HG02938 (cell line): ENCODE results near the gene PEX7.
"Not testable (repeated sequence)": the region's sequence is repeated elsewhere in the genome, so short reads cannot be mapped to it uniquely, and the experiment has no call there.

Experiments
- ATAC-seq: cut with Tn5 transposase; IDR thresholded peaks from one replicate; pipeline ENCODE4 v1.9.1; 2021; ENCODE audit warnings: mild to moderate bottlenecking, moderate library complexity; ENCODE audit not compliant: unreplicated experiment

The PEX7 gene

DNA sequence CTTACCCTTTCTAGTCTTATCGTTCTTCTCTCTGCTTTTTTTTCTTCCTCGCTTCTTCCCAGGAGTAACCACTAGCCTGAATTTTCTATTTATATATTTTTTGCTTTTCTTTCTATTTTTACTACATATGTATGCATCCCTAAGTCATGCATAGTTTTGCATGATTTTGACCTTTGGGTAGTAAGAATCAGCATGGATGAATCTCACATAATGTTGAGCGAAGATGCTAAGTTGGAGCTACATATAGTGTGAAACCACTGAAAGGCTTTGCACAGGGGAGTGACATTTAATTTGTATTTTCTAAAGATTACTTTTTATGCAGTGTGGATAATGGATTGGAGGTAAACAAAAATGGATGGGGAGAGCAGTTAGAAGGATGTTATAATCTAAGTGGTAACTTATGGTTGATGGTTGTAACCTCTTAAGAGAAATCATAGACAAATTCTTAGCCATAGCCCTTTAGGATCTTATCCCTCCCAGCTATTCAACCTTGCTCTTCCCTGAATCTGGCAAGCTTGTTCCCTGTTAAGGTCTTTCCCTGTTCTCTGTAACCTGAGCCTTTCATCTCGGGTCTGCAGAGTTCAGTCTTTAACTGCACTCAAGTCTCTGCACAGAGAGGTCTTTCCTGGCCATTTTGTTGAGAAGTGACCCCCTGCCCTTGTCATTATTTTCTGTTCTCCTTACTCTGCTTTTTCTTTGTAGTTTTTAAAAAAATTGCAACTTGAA, 18.0 kb downstream of the PEX7 start:
- ATAC-seq: no peak

DNA sequence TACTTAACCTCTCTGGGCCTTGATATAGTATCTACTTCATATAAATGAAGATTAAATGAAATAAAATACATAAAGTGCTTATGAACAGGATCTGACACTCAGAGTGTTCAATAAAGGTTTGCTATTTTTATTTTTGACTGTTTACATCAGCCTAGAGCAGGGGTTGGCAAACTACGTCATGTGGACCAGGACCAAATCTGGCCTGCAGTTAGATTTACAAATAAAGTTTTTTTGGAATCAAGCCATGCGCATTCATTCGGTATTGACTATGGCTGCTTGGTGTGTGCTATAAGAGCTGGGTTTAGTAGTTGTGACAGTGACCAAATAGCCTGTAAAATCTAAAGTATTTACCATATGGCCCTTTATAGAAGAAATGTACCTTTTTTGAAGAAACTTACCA, 20.8 kb downstream of the PEX7 start:
- ATAC-seq: no peak

DNA sequence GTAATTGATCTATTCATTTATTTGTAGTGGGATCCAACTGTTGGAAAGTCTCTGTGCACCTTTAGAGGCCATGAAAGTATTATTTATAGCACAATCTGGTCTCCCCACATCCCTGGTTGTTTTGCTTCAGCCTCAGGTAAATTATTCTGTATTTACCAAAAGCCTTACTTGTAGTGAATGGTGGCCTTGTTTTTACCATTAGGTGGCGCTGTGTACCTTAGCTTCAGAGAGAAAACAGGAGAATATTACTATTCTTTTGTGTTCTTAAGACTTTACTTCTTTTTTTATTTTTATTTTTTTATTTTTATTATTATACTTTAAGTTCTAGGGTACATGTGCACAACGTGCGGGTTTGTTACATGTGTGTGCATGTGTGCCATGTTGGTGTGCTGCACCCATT, 23.7 kb downstream of the PEX7 start:
- ATAC-seq: no peak

DNA sequence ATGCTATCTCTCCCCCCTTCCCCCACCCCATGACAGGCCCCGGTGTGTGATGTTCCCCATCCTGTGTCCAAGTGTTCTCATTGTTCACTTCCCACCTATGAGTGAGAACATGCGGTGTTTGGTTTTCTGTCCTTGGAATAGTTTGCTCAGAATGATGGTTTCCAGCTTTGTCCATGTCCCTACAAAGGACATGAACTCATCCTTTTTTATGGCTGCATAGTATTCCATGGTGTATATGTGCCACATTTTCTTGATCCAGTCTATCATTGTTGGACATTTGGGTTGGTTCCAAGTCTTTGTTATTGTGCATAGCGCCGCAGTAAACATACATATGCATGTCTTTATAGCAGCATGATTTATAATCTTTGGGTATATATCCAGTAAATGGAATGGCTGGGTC, 24.1 kb downstream of the PEX7 start:
- not testable (repeated sequence) for ATAC-seq

DNA sequence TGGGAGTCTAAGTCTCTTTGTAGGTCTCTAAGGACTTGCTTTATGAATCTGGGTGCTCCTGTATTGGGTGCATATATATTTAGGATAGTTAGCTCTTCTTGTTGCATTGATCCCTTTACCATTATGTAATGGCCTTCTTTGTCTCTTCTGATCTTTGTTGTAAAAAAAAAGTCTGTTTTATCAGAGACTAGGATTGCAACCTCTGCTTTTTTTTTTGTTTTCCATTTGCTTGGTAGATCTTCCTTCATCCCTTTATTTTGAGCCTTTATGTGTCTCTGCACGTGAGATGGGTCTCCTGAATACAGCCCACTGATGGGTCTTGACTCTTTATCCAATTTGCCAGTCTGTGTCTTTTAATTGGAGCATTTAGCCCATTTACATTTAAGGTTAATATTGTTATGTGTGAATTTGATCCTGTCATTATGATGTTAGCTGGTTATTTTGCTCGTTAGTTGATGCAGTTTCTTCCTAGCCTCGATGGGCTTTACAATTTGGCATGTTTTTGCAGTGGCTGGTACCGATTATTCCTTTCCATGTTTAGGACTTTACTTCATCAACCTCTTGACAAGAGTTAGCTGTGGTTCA, 27.7 kb downstream of the PEX7 start:
- not testable (repeated sequence) for ATAC-seq

DNA sequence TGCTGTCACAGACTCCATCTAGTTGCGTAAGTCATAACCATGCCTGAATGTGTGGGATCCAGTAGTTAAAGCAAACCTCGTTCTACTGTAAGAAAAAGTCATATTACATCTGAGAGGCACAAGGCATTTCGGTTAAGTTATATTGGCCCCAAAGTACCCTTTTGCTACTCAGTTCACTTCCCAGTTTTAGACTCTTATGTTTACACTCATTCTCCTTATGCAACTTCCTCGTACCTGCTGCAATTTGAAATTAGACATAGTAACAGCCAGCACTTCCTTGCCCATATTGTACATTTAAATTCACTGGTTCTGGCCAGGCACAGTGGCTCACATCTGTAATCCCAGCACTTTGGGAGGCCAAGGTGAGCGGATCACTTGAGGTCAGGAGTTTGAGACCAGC, 37.0 kb downstream of the PEX7 start:
- ATAC-seq: no peak

DNA sequence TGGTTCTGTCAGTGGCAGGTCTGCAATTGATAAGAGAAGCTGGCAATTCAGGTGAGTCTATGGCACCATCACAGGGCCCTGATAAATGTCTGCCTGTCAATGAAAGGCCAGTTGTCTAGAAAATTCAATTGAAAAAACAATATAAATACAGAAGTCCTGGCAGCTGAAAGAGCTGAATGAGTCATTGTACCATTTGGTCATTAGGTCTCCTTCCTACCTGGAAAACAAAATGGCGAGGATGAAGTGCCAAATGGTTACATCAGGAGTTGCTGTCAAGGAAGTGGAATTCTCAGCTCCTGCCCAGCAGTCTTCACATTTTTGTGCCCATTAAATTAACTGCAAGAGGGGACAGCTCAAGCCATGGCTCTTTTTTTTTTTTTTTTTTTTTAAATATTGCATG, 37.7 kb downstream of the PEX7 start:
- ATAC-seq: no peak

DNA sequence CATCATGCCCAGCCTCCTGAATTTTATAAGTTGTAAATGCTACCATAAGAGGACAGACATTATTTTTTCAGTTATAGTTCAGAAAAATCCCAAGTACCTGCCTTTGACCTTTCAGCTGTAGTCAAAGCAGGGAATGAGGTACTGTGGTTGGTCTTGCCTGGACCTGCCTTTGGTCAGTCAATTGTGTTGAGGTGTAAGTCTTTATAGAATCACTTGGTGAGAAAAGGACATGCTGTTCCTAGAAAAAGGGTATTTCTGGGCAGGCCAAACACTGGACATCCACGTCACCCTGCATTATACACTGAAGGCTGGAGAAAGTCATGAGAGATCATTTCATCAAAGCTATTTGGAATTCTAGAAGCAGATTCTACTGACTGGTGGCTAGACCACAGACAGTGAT, 40.3 kb downstream of the PEX7 start:
- ATAC-seq: no peak

DNA sequence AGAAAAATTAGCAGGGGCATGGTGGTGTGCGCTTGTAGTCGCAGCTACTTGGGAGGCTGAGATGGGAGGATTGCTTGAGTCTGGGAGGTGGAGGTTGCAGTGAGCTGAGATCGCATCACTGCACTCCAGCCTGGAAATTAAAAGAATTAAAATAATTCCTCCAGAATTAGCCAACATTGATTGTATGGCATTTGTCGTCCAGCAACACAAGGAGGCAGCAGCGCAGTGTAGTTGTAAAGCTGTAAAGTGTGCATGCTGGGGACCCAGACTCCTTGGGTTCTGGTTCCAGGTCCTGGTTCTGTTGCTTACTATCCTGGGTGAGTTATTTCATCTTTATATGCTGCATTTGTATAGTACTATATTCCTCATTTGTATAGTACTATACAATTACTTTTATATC, 41.4 kb downstream of the PEX7 start:
- no peak for ATAC-seq

DNA sequence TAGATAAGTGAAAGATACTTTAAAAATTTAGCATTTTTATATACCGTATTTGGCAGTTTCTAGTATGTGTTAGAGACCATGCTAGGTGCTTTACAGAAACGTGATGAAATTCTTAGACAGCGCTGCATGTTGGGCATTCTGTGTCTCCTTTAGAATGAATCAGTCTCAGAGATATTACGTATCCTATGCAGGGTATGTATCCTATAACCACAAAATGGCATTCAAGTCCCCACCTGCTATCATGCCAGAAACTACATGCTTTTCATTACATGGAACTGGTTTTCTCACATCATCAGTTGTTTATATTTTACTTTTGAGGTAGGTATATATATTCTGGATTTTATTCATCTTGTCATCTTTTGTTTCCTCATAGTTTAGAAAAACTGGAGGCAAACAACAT, 42.3 kb downstream of the PEX7 start:
- ATAC-seq: no peak

DNA sequence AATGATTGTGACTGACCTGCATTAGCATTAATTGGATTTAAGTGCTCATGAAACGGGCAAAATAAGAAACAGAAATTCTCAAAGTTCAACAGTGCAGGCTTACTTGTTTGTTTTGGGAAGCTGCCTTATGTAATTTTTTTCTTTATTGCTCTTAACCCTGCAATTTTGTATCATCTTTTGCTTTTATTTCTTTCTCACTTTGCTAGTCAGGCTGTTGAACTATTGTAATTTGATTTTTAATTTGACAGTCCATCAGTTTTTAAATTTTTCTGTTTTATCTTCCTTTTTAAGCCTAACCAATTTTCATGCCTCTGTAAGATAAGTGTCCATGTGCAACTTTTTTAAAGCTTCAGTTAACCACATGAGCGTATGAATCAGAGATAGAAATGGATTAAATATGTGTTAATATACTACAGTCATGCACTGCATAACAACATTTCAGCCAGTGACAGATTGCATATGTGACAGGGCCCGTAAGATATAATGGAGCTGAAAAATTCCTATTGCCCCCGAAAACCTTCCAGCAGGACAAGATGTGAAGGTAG, 44.6 kb downstream of the PEX7 start:
- ATAC-seq: no peak

DNA sequence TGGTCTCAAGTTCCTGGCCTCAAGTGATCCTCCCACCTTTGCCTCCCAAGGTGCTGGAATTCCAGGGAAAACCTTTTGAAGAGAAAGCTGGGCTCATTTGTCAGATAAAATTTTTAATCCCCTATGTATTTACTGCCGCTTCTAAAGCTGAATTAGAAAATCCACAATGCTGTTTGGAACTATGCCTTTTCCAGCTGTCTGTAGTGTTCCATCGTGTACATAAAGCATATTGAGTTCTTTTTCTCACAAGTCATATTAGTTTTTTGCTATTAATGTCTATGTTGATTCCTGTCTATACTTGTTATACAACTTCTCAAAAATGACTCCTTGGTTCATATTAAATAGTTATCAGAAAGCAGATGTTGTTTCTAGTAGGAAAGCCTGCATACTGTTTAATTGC, 47.1 kb downstream of the PEX7 start:
- no peak for ATAC-seq

DNA sequence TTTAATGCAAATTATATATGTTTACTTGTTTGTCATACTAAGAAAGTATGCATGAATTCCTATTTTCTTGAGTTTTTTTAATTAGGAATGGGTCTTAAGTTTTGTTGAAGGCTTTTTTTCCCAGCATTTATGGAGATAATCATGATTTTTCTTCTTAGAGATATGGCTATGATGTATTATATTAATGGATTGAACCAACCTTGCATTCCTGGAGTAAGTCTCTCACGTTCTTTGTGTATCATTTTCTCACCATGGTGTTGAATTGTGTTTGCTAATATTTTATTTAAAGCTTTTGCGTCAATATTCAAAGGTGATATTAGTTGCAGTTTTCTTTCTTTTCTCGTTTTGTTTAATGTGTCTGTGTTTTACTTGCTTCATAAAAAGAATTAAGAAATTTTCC, 51.4 kb downstream of the PEX7 start:
- no peak for ATAC-seq

DNA sequence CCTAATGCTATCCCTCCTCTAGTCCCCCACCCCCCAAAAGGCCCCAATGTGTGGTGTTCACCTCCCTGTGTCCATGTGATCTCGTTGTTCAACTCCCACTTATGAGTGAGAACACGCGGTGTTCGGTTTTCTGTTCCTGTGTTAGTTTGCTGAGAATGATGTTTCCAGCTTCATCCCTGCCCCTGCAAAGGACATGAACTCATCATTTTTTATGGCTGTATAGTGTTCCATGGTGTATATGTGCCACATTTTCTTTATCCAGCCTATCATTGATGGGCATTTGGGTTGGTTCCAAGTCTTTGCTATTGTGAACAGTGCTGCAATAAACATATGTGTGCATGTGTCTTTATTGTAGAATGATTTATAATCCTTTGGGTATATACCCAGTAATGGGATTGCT, 54.1 kb downstream of the PEX7 start:
- ATAC-seq: not testable (repeated sequence)

DNA sequence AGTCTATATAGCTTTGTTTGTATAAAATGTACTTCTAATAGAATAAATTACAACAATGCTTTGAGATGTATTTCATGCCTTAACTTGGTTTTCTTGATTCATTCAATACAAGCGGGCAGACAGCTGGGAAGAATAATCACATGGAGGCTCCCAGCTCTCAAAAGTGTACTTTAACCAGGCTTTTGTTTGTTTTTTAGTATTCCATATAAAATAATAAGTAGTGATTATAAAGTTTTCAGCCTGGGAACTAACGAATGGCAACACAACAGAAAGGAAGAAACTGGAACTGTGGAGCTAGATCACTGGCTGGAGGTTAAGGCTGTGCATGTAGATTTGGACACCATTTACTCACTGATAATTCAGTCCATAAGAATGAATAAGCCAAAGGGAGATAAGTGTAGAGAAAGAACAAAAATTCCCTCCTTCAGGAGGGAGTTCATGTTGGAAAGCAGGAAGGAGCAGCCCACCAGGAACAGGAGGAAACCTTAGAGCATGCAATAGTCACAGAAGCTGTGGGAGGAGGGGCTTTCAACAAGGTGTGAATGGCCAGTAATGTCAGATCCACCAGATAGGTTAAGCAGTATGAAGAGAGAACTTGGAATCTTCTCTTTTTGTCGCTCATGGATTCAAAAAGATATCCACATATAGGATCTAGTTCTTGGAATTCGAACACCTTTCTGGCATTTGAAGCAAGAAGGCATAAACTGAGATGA, 58.5 kb downstream of the PEX7 start:
- ATAC-seq: no peak

DNA sequence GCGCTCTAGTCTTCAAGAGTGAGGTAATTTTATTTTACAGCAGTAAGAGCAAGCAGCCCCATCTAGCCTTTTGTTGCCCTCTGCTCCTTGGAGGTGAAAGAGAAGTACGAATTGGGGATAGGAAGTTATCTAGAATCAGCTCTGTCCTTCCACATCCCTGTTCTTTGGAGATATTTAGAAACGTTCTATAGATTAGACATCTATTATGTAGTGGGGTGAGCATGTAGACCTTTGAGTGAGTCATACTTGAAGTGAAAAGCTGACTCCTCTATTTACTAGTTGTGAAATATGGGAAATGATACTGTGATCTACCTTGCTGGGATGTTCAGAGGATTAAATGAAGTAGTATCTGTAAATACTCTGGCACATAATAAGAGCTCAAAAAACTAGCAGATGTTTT, 63.7 kb downstream of the PEX7 start:
- ATAC-seq: no peak

DNA sequence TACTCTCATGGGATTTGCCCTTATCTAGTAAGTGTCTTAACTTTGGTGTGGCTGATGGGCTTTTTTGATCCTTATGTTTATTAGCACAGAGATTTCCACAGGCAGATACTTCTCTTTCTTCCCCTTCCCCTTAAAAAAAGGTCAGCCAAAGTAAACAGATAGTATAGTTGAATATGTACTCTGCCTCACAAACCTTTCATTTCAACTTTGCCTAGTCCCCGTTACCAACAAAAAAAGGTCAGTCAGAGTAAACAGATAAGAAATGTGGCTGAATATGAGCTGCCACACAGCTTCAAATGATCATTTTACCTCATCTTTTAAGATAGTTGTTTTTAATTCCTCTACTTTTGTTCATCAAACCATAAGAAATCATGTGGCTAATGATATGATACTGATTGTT, 65.6 kb downstream of the PEX7 start:
- ATAC-seq: no peak

DNA sequence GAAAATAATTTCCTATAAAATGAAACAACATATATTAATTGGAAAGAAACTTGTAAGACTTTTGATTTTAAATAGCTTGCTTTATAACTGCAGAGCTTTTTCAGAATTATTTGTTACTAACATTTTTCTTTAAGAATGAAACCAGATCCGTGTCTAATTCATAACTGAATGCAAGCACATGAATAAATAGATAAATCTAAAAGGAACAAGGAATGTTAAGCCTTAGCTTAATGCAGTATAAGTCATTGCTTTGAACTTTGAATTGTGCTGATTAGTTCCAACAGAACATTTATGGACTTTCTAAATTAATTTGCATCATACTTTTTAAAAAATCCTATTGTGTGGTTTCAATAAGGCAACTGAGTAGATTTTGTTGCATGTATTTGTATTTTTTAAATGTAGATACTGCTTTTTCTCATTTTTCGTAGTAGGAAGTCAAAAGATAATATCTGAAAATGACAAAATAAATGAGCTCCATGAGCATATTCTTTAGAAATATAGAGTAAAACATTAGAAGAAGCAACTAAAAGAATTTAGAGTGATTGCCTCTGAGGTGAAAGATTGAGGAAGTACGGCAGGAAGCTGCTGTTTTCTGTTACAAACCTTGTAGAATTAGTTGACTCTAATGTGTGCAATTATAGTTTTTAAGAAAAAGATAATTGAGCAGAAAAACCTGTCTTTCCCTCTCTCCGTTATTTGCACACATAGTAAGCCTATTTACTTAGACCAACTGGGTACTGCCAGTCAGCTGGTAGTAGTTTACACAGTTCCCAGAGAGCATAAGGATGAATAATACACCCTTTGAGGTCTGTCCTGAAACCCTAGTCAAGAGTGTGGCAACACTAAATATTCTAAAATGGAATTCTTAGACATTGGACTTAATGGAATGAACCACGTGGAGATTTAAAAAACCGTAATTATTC, 67.1 kb downstream of the PEX7 start:
- no peak for ATAC-seq

DNA sequence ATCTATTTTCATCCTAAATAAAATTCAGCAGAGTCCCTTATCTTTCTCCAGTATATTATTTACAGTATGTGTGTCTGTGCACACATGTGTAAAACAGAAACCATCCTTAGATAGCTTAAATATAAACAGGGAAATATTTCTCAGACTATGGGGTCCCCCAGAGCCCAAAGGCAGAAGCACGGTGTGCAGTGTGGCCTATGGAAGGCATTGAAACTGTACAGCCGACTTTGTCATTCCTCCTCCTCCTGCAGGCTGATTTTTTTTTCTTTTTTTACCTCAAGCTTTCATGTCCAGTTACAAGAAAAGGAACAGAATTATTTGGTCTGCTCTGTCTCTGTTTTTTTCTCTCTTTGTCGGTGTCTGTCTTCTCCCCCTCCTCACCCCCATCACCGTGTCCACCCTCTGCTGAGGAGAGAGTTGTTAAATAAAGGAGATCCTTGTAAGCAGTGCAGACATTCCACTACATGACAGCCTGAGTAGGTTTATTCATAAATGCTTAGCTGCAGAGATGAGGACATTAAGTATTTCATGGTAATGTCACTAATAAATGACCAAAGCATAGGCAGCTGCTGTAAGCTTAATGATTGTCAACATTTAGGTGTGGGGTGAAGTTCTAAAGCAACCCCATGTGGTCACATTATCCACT, 67.9 kb downstream of the PEX7 start:
- no peak for ATAC-seq

DNA sequence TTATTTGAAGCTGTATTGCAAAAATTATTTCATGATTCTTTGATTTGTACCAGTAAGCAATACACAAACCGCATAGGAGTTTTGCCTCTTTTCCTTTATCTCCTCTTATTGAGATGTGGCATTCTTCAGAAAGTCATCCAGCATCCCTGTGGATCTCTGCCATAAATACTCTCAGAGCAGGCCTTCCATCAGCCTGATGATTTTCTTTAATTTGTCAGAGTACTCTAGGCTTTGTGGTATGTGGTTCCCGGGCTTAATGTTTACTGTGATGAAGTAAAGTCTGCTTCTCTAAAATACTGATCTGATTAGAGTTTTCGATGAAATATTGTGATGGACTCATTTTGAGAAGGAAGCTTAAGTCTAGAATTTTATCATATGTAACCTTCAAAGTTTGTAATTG, 68.6 kb downstream of the PEX7 start:
- no peak for ATAC-seq

DNA sequence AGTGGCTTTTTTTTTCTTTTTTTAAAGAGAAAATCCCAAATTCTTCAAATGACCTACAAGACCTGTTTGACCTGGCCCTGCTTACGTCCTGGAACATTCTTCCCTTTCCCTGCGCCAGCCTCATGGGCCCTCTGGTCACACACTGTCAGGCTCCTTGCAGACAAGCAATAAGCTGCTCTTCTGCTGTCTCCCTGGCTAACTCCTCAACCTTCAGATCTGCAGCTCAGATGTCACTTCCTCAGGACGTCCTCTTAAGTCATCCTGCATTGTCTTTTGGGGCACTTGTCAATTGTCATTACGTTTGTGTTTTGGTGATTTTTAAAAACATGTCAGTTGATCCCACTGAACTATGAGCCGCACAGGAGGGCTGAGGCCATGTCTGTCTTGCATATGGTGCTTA, 70.8 kb downstream of the PEX7 start:
- ATAC-seq: no peak
